Mesenchymal stem cell (in vitro differentiated cells and primary cell): ENCODE measurements around the gene NEK1.
"Not testable (repeated sequence)": the region's sequence is repeated elsewhere in the genome, so short reads cannot be mapped to it uniquely, and the experiment has no call there.

Source experiments
- DNase-seq: peaks from one replicate; pipeline ENCODE4 v3.0.0-alpha.2; 2013
- H2AFZ ChIP-seq: one replicate; pipeline ENCODE4 v1.6.1; 2013; ENCODE audit warnings: low read depth, mild to moderate bottlenecking, control low read depth, inconsistent platforms, low read length, moderate library complexity
- H2AK5ac ChIP-seq: 2 replicates; pipeline ENCODE4 v1.6.1; 2013; ENCODE audit warnings: low read length, moderate library complexity, mild to moderate bottlenecking, inconsistent platforms; ENCODE audit not compliant: severe bottlenecking
- H2BK120ac ChIP-seq: one replicate; pipeline ENCODE4 v1.6.1; 2013; ENCODE audit warnings: low read depth, mild to moderate bottlenecking, inconsistent platforms, low read length, moderate library complexity
- H2BK12ac ChIP-seq, 2 experiments: one replicate each; pipeline ENCODE4 v1.6.1; 2013; ENCODE audit warnings: inconsistent platforms in 2 of 2, low read length in 2 of 2, mild to moderate bottlenecking in 2 of 2, moderate library complexity in 2 of 2, control low read depth in 1 of 2
- H2BK15ac ChIP-seq: one replicate; pipeline ENCODE4 v1.6.1; 2013; ENCODE audit warnings: mild to moderate bottlenecking, low read depth, inconsistent platforms; ENCODE audit not compliant: poor library complexity, severe bottlenecking
- H2BK5ac ChIP-seq: 2 replicates; pipeline ENCODE4 v1.6.1; 2013; ENCODE audit warnings: low read depth, mild to moderate bottlenecking, low read length, control low read depth, inconsistent platforms; ENCODE audit not compliant: poor library complexity, severe bottlenecking
- H3K14ac ChIP-seq, 2 experiments: one replicate each; pipeline ENCODE4 v1.6.1; 2013; ENCODE audit warnings: inconsistent platforms in 2 of 2, low read length in 2 of 2, control low read depth in 1 of 2, mild to moderate bottlenecking in 1 of 2, moderate library complexity in 1 of 2
- H3K18ac ChIP-seq, 2 experiments: one replicate each; pipeline ENCODE4 v1.6.1; 2013; ENCODE audit warnings: inconsistent platforms in 2 of 2, low read length in 2 of 2, control low read depth in 1 of 2, low read depth in 1 of 2, mild to moderate bottlenecking in 1 of 2
- H3K23ac ChIP-seq, 2 experiments: one replicate each; pipeline ENCODE4 v1.6.1; 2013; ENCODE audit warnings: inconsistent platforms in 2 of 2, low read length in 2 of 2, mild to moderate bottlenecking in 2 of 2, moderate library complexity in 2 of 2, control low read depth in 1 of 2
- H3K27ac ChIP-seq: 2 replicates; pipeline ENCODE4 v1.5.1; 2013; ENCODE audit warnings: mild to moderate bottlenecking, moderate library complexity, low read length, control low read depth, inconsistent platforms; ENCODE audit not compliant: poor library complexity, severe bottlenecking
- H3K27me3 ChIP-seq, 2 experiments: 2 replicates each; pipeline versions ENCODE4 v1.6.1 to v1.7.0; 2013; ENCODE audit warnings: low read length in 2 of 2, mild to moderate bottlenecking in 2 of 2, moderate library complexity in 2 of 2, control low read depth in 1 of 2, inconsistent platforms in 1 of 2; ENCODE audit not compliant: control insufficient read depth in 1 of 2, insufficient read depth in 1 of 2
- H3K36me3 ChIP-seq, 2 experiments: 2 replicates each; pipeline versions ENCODE4 v1.6.1 to v1.7.0; 2013; ENCODE audit warnings: low read length in 2 of 2, control low read depth in 1 of 2, inconsistent platforms in 1 of 2, low read depth in 1 of 2, mild to moderate bottlenecking in 1 of 2; ENCODE audit not compliant: insufficient read depth in 2 of 2, control insufficient read depth in 1 of 2
- H3K4ac ChIP-seq, 2 experiments: one replicate each; pipeline ENCODE4 v1.6.1; 2013; ENCODE audit warnings: inconsistent platforms in 2 of 2, low read length in 2 of 2, mild to moderate bottlenecking in 2 of 2, moderate library complexity in 2 of 2, control low read depth in 1 of 2, low read depth in 1 of 2
- H3K4me1 ChIP-seq: 2 replicates; pipeline ENCODE4 v1.6.1; 2013; ENCODE audit warnings: low read depth, low read length, control low read depth; ENCODE audit not compliant: control insufficient read depth, insufficient read depth
- H3K4me2 ChIP-seq: 2 replicates; pipeline ENCODE4 v1.6.1; 2013; ENCODE audit warnings: low read length, mild to moderate bottlenecking, inconsistent platforms; ENCODE audit not compliant: poor library complexity, severe bottlenecking
- H3K4me3 ChIP-seq, 2 experiments: 2 replicates each; pipeline versions ENCODE4 v1.5.1 to v1.7.0; 2013; ENCODE audit warnings: low read length in 2 of 2, mild to moderate bottlenecking in 2 of 2, control low read depth in 1 of 2, low read depth in 1 of 2; ENCODE audit not compliant: insufficient read depth in 1 of 2
- H3K79me1 ChIP-seq: replicated peaks from 2 replicates; pipeline ENCODE4 v1.6.1; 2013; ENCODE audit warnings: mild to moderate bottlenecking, control low read depth, low read length, inconsistent platforms; ENCODE audit not compliant: poor library complexity, severe bottlenecking
- H3K9ac ChIP-seq: 2 replicates; pipeline ENCODE4 v1.7.0; 2013; ENCODE audit warnings: mild to moderate bottlenecking, low read length, moderate library complexity
- H3K9me3 ChIP-seq: 2 replicates; pipeline ENCODE4 v1.7.0; 2013; ENCODE audit warnings: mild to moderate bottlenecking, low read length; ENCODE audit not compliant: control insufficient read depth
- H4K8ac ChIP-seq: one replicate; pipeline ENCODE4 v1.6.1; 2013; ENCODE audit warnings: inconsistent platforms, mild to moderate bottlenecking, low read length, moderate library complexity
- H4K91ac ChIP-seq: one replicate; pipeline ENCODE4 v1.6.1; 2013; ENCODE audit warnings: mild to moderate bottlenecking, low read length, inconsistent platforms
- WGBS: methylation state at CpG from one replicate; pipeline ENCODE4 v1.1.7; 2013; ENCODE audit warnings: mixed read lengths; 5-methylcytosine and 5-hydroxymethylcytosine counted together

Gene NEK1

GRCh38 chr4:169626331-169627282 is 14.2 kb upstream of the NEK1 start:
- peak; percentile 33 for DNase-seq
- H3K23ac ChIP-seq, result no peak overlapping the region
- H2BK12ac ChIP-seq, result no peak overlapping the region
- no peak overlapping the region for H3K4me3 ChIP-seq
- H3K18ac ChIP-seq, result peak overlapping the region in 1 of 2 experiments; percentile 75
- no peak overlapping the region for H4K91ac ChIP-seq
- H2BK15ac ChIP-seq, result no peak overlapping the region
- no peaks in the 10 kb centered on the region for H3K27me3 ChIP-seq
- 100% methylated on average over 3 of the region's 6 CpGs for WGBS
- peak overlapping the region; percentile 92 for H2AK5ac ChIP-seq
- peak overlapping the region; percentile 29 for H3K27ac ChIP-seq
- peaks cover 5% of the 10 kb centered on the region for H3K79me1 ChIP-seq
- peaks cover 0 to 6% of the 10 kb centered on the region in 2 experiments for H3K36me3 ChIP-seq
- no peak overlapping the region for H3K4ac ChIP-seq
- H3K4me2 ChIP-seq, result no peak overlapping the region
- H3K9ac ChIP-seq, result no peak overlapping the region
- H4K8ac ChIP-seq, result no peak overlapping the region
- no peak overlapping the region for H2BK5ac ChIP-seq
- no peaks in the 10 kb centered on the region for H3K9me3 ChIP-seq
- no peak overlapping the region for H2BK120ac ChIP-seq
- no peak overlapping the region for H2AFZ ChIP-seq
- no peak overlapping the region for H3K14ac ChIP-seq
- H3K4me1 ChIP-seq, result peaks cover 1% of the 10 kb centered on the region

- peaks cover 5% of the 10 kb centered on the region for H3K79me1 ChIP-seq
- no peak overlapping the region for H4K8ac ChIP-seq
- peak overlapping the region in 1 of 2 experiments; percentile 62 for H3K18ac ChIP-seq
- no peak for DNase-seq
- WGBS, result 98% methylated on average over 4 of the region's 5 CpGs
- peak overlapping the region; percentile 41 for H2AK5ac ChIP-seq
- peak overlapping the region; percentile 58 for H2BK120ac ChIP-seq
- peaks cover 1% of the 10 kb centered on the region for H3K4me1 ChIP-seq
- H2BK15ac ChIP-seq, result no peak overlapping the region
- no peak overlapping the region for H3K9ac ChIP-seq
- no peak overlapping the region for H3K4me2 ChIP-seq
- H2BK12ac ChIP-seq, result no peak overlapping the region
- H3K4me3 ChIP-seq, result no peak overlapping the region
- no peak overlapping the region for H3K23ac ChIP-seq
- peak overlapping the region in 1 of 2 experiments; percentile 51 for H3K4ac ChIP-seq
- no peak overlapping the region for H2AFZ ChIP-seq
- no peaks in the 10 kb centered on the region for H3K27me3 ChIP-seq
- H3K36me3 ChIP-seq, result peaks cover 0 to 6% of the 10 kb centered on the region in 2 experiments
- H2BK5ac ChIP-seq, result no peak overlapping the region
- no peak overlapping the region for H3K14ac ChIP-seq
- no peak overlapping the region for H3K27ac ChIP-seq
- no peak overlapping the region for H4K91ac ChIP-seq
- no peaks in the 10 kb centered on the region for H3K9me3 ChIP-seq
Measured at GRCh38 chr4:169625886-169626285, 13.5 kb upstream of the NEK1 start.

- not testable (repeated sequence) for H3K14ac ChIP-seq, H3K4me3 ChIP-seq, H3K79me1 ChIP-seq, H3K18ac ChIP-seq, H2AK5ac ChIP-seq, H2BK5ac ChIP-seq, H4K91ac ChIP-seq, DNase-seq, H3K4me1 ChIP-seq, H3K36me3 ChIP-seq, H2BK120ac ChIP-seq, H2BK12ac ChIP-seq, H2AFZ ChIP-seq, H2BK15ac ChIP-seq, H3K9ac ChIP-seq, H4K8ac ChIP-seq, H3K4me2 ChIP-seq, H3K9me3 ChIP-seq, H3K23ac ChIP-seq, H3K27ac ChIP-seq, H3K27me3 ChIP-seq
- WGBS, result 96% methylated on average over 6 of the region's 6 CpGs
- peak overlapping the region in 1 of 2 experiments; percentile 35 for H3K4ac ChIP-seq
Measured at GRCh38 chr4:169624012-169624411, 11.6 kb upstream of the NEK1 start.

- H2BK120ac ChIP-seq, result no peak overlapping the region
- peaks cover 0 to 3% of the 10 kb centered on the region in 2 experiments for H3K36me3 ChIP-seq
- peak overlapping the region in 1 of 2 experiments; percentile 28 for H3K4ac ChIP-seq
- no peak overlapping the region for H3K23ac ChIP-seq
- peak overlapping the region; percentile 28 for H3K4me2 ChIP-seq
- H2AFZ ChIP-seq, result no peak overlapping the region
- peak; percentile 46 for DNase-seq
- peak overlapping the region in 1 of 2 experiments; percentile 94 for H3K4me3 ChIP-seq
- H2BK5ac ChIP-seq, result no peak overlapping the region
- H3K27me3 ChIP-seq, result no peaks in the 10 kb centered on the region
- no peak overlapping the region for H4K8ac ChIP-seq
- no peak overlapping the region for H3K27ac ChIP-seq
- peaks cover 5% of the 10 kb centered on the region for H3K79me1 ChIP-seq
- 49% methylated on average over 3 of the region's 4 CpGs for WGBS
- no peak overlapping the region for H3K14ac ChIP-seq
- H2BK15ac ChIP-seq, result no peak overlapping the region
- H2BK12ac ChIP-seq, result no peak overlapping the region
- peak overlapping the region; percentile 99 for H3K9ac ChIP-seq
- peaks cover 1% of the 10 kb centered on the region for H3K4me1 ChIP-seq
- no peak overlapping the region for H2AK5ac ChIP-seq
- peak overlapping the region in 1 of 2 experiments; percentile 70 for H3K18ac ChIP-seq
- H4K91ac ChIP-seq, result no peak overlapping the region
- H3K9me3 ChIP-seq, result no peaks in the 10 kb centered on the region
Measured at GRCh38 chr4:169622566-169622965, 10.2 kb upstream of the NEK1 start.
